Endodermal cell (in vitro differentiated cells): ENCODE results near the gene HSPBP1. TPM values are rescaled to one million over a fixed set of nuclear protein-coding genes. Genes with fewer than 3 reads are reported as not detected.

Source experiments
- DNase-seq: peaks from one replicate; pipeline ENCODE4 v3.0.0-alpha.2; 2017
- H3K27ac ChIP-seq: 2 replicates; pipeline ENCODE4 v1.5.1; 2013; ENCODE audit warnings: mild to moderate bottlenecking, low read depth, low read length, moderate library complexity
- H3K27me3 ChIP-seq: 2 replicates; pipeline ENCODE4 v1.6.1; 2013; ENCODE audit warnings: mild to moderate bottlenecking, low read length, moderate library complexity; ENCODE audit not compliant: insufficient read depth, control insufficient read depth, poor library complexity, severe bottlenecking
- H3K36me3 ChIP-seq: 2 replicates; pipeline ENCODE4 v1.7.0; 2013; ENCODE audit warnings: mild to moderate bottlenecking, low read length, moderate library complexity; ENCODE audit not compliant: control insufficient read depth, insufficient read depth
- H3K4me1 ChIP-seq: one replicate; pipeline ENCODE4 v1.7.0; 2013; ENCODE audit warnings: low read length; ENCODE audit not compliant: control insufficient read depth, insufficient read depth
- H3K4me3 ChIP-seq: 2 replicates; pipeline ENCODE4 v1.5.1; 2013; ENCODE audit warnings: mild to moderate bottlenecking, low read length, moderate library complexity
- H3K9ac ChIP-seq: 2 replicates; pipeline ENCODE4 v1.6.1; 2013; ENCODE audit warnings: mild to moderate bottlenecking, low read length, moderate library complexity; ENCODE audit not compliant: poor library complexity, severe bottlenecking; ENCODE audit errors: extremely low read depth
- H3K9me3 ChIP-seq: 2 replicates; pipeline ENCODE4 v1.6.1; 2013; ENCODE audit warnings: mild to moderate bottlenecking, low read length, moderate library complexity; ENCODE audit not compliant: control insufficient read depth
- H3K27ac Mint-ChIP-seq: 2 replicates; pipeline ENCODE4 v1.8.0; 2020; ENCODE audit warnings: mixed read lengths
- H3K27me3 Mint-ChIP-seq: 2 replicates; pipeline ENCODE4 v1.8.0; 2021; ENCODE audit warnings: mild to moderate bottlenecking, mixed read lengths; ENCODE audit not compliant: insufficient read depth
- H3K36me3 Mint-ChIP-seq: 2 replicates; pipeline ENCODE4 v1.8.0; 2020; ENCODE audit warnings: low read depth, mixed read lengths
- H3K4me1 Mint-ChIP-seq: 2 replicates; pipeline ENCODE4 v1.8.0; 2020; ENCODE audit warnings: mixed read lengths
- H3K4me3 Mint-ChIP-seq: 2 replicates; pipeline ENCODE4 v1.8.0; 2020; ENCODE audit warnings: mild to moderate bottlenecking, moderate library complexity, mixed read lengths
- H3K9me3 Mint-ChIP-seq: 2 replicates; pipeline ENCODE4 v1.8.0; 2020; ENCODE audit warnings: mild to moderate bottlenecking, mixed read lengths
- CTCF ChIP-seq: fragments of 200-600 bp; sonication (generic); conservative IDR thresholded peaks from 2 replicates; pipeline ENCODE4 v1.5.0; 2021; ENCODE audit warnings: antibody characterized with exemption, mild to moderate bottlenecking
- WGBS, 2 experiments: methylation state at CpG; one replicate each; pipeline versions ENCODE4 v1.1.5 to v1.1.7; 2013; ENCODE audit warnings: missing lambda C conversion rate in 2 of 2, mixed read lengths in 1 of 2; ENCODE audit not compliant: insufficient coverage in 1 of 2, insufficient read length in 1 of 2; 5-methylcytosine and 5-hydroxymethylcytosine counted together
- total RNA-seq, 2 donors: library from RNA; stranded (reverse); fragmentation: NEBNext Ultra II Directional in 1 of 2; extraction: Animal tissue kit (Norgen Biotek cat#: 25700) in 1 of 2; gene quantifications; 2 replicates in 1 of 2; 3 replicates in 1 of 2; pipeline ENCODE4 v1.2.1, GENCODE V29; 2021

The HSPBP1 gene
- total RNA-seq, 2 donors from 2014 or later = 43.7 to 48.5 TPM

DNA sequence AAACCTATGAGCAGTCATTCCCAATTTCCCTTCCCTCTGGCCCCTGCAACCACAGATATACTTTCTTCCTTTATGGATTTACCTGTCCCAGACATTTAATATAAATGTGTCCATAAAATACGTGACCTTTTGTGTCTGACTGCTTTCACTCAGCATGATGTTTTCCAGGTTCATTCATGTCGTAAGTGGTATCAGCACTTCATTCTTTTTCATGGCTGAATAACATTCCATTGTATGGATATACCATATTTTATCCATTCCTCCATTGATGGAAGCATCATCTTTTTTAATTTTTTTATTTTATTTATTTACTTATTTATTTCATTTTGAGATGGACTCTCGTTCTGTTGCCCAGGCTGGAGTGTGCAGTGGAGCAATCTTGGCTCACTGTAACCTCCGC, 13.1 kb downstream of the HSPBP1 start:
- Mint-ChIP-seq H3K27ac (no peak overlapping the region), H3K27me3 (no peaks in the 10 kb centered on the region), H3K4me1 (peaks cover 9% of the 10 kb centered on the region), H3K9me3 (peaks cover 10% of the 10 kb centered on the region), H3K36me3 (peaks cover 40% of the 10 kb centered on the region), H3K4me3 (no peak overlapping the region)
- Histone ChIP-seq H3K36me3 (peaks cover 3% of the 10 kb centered on the region), H3K4me1 (no peaks in the 10 kb centered on the region), H3K4me3 (no peak overlapping the region), H3K9ac (no peak overlapping the region), H3K27ac (no peak overlapping the region), H3K27me3 (no peaks in the 10 kb centered on the region), H3K9me3 (peaks cover 13% of the 10 kb centered on the region)
- DNase-seq = no peak
- 93 to 96% methylated on average over 2 to 4 of the region's 4 CpGs for WGBS, 2 experiments
- no peak for TF ChIP-seq CTCF

DNA sequence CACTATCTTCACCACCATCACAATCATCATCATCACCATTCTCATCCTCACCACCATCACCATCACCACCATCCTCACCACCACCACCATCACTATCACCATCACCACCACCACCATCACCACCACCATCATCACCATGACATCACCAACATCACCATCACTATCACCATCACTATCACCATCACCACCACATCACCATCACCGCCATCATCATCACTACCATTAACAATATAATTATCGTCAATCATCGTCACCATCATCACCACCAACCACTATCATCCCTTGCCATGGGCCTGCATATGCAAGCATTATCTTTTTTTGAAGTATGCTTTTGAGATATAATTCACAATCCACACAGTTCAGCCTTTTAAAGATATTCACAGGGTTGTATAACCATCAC, 13.5 kb downstream of the HSPBP1 start:
- Histone ChIP-seq H3K27me3 (no peaks in the 10 kb centered on the region), H3K9ac (no peak overlapping the region), H3K4me1 (no peaks in the 10 kb centered on the region), H3K9me3 (peaks cover 13% of the 10 kb centered on the region), H3K36me3 (peaks cover 3% of the 10 kb centered on the region), H3K4me3 (no peak overlapping the region), H3K27ac (no peak overlapping the region)
- Mint-ChIP-seq H3K36me3 (peaks cover 39% of the 10 kb centered on the region), H3K9me3 (peaks cover 10% of the 10 kb centered on the region), H3K4me1 (peaks cover 9% of the 10 kb centered on the region), H3K27ac (no peak overlapping the region), H3K4me3 (no peak overlapping the region), H3K27me3 (no peaks in the 10 kb centered on the region)
- 90 to 98% methylated on average over 3 of the region's 3 CpGs for WGBS, 2 experiments
- DNase-seq = no peak
- TF ChIP-seq CTCF = no peak

DNA sequence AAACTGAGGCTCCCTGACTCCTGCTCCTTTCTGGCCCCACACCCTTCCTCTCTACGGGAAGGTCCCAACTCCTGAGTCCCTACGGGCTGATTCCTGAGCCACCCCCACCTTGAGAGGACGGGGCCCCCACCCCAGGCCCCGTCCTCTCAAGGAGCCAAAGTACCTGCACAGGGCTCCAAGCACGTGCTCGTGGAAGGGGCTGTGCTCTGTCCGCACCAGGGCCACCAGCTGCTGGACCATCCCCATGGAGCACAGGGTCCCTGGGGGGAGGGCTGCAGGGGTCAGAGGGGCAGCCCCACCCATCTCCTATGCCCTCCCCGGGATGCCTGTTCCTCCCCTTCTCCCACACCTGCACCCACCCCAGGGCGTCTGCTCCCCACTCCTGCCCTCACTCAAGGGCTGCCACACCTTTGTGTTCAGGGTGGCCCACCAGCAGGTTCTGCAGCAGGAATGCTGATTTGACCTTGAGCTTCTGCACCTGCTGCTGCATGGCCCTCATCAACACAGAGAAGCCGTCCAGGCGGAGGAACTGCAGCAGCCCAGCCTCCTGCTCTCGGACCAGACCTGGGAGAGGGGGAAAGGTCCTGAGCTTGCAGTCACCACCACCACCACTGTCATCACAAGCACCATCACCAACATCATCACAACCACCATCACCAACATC, 14.1 kb downstream of the HSPBP1 start:
- H3K9me3 Mint-ChIP-seq = peaks cover 10% of the 10 kb centered on the region
- H3K27me3 Mint-ChIP-seq = no peaks in the 10 kb centered on the region
- H3K27ac Mint-ChIP-seq = no peak overlapping the region
- Histone ChIP-seq H3K9ac (no peak overlapping the region), H3K9me3 (peaks cover 13% of the 10 kb centered on the region), H3K36me3 (peaks cover 3% of the 10 kb centered on the region), H3K27me3 (no peaks in the 10 kb centered on the region), H3K4me3 (no peak overlapping the region), H3K4me1 (no peaks in the 10 kb centered on the region), H3K27ac (no peak overlapping the region)
- H3K36me3 Mint-ChIP-seq = peaks cover 35% of the 10 kb centered on the region
- H3K4me3 Mint-ChIP-seq = no peak overlapping the region
- no peak for DNase-seq
- no peak for TF ChIP-seq CTCF
- 92 to 95% methylated on average over 5 to 11 of the region's 12 CpGs for WGBS, 2 experiments
- H3K4me1 Mint-ChIP-seq = peaks cover 9% of the 10 kb centered on the region
